ENCODE results near the gene AMOT. TPM values are rescaled to one million over a fixed set of nuclear protein-coding genes. Genes with fewer than 3 reads are reported as not detected.

AMOT gene
- total and polyA plus RNA-seq, 2 experiments from 2014 or later: 12.5 to 22.4 TPM

DNA sequence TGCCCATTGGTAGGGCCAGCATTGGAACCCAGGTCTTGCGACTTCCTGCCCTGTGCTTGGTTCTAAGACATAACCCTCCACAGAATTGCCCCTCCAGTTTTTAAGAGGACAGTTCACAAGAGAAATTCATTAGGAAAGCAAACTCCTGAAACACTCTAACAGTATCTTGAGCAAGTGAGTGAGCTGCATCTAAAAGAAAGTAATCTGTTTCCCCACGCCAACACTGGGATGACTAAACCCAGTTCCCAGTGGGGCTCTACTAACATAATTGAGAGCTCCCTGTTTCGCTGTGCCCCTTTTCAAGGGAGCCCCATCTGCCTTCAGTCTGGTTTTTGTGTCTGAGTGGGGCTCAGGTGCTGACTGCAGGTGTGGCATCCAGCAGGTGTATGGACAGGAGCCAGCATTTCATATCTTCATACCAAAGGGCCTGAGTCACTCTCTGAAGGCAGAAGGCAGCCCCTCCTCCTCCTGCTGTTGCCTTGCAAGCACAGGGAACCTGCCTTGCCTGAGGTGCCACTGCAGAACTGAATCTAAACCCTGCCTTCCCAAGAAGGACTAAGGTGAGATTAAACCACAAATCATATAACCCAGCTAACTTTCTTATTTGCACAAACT lies 8.0 kb downstream of the AMOT start:
- peak overlapping the region; percentile 74 for H3K27ac ChIP-seq
- peak in 1 of 2 donors; percentile 41 for DNase-seq (ENCODE audit: low read depth in 1 of 2, low spot score in 1 of 2)
- no peaks in the 10 kb centered on the region for H3K36me3 ChIP-seq

DNA sequence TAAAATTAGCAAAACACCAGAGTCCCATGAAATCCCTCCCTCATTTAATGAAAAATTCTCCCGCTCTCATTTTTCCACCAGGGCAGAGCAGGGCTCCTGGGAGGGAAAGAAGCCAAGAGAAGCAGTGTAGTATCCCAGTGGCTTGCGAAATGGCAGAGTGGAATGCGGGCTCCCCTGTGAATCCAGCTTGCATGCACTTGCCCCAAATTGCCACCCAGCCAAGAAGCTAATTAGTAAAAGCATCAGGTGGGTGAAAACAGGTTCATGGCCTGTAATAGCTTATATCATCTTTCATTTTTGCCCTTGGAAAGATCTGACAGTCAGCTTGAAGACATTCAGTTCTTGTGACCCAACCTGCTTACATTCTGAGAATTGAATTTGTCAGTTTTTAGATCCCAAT lies 10.1 kb downstream of the AMOT start:
- TF ChIP-seq, protein P1, sequence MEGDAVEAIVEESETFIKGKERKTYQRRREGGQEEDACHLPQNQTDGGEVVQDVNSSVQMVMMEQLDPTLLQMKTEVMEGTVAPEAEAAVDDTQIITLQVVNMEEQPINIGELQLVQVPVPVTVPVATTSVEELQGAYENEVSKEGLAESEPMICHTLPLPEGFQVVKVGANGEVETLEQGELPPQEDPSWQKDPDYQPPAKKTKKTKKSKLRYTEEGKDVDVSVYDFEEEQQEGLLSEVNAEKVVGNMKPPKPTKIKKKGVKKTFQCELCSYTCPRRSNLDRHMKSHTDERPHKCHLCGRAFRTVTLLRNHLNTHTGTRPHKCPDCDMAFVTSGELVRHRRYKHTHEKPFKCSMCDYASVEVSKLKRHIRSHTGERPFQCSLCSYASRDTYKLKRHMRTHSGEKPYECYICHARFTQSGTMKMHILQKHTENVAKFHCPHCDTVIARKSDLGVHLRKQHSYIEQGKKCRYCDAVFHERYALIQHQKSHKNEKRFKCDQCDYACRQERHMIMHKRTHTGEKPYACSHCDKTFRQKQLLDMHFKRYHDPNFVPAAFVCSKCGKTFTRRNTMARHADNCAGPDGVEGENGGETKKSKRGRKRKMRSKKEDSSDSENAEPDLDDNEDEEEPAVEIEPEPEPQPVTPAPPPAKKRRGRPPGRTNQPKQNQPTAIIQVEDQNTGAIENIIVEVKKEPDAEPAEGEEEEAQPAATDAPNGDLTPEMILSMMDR (IDR thresholded peaks at IDR 0.05; ENCODE audit: low read depth, low read length): no peak
- DNase-seq (ENCODE audit: low read depth in 1 of 2, low spot score in 1 of 2): no peak

More for the DNA sequence above, 8.0 kb downstream of the AMOT start:
- no peak overlapping the region for H3K4me3 ChIP-seq
- H3K4me1 ChIP-seq (ENCODE audit: low read depth): peaks cover 20% of the 10 kb centered on the region
- TF ChIP-seq, protein P1 (IDR thresholded peaks at IDR 0.05; ENCODE audit: low read depth, low read length): no peak
- H3K9me3 ChIP-seq (ENCODE audit: low read depth): no peaks in the 10 kb centered on the region
- H3K27me3 ChIP-seq: no peaks in the 10 kb centered on the region

GRCh38 chrX:112827292-112827903 lies 13.2 kb downstream of the AMOT start:
- H3K9me3 ChIP-seq (ENCODE audit: low read depth): no peaks in the 10 kb centered on the region
- TF ChIP-seq, protein P1 (IDR thresholded peaks at IDR 0.05; ENCODE audit: low read depth, low read length): no peak
- no peaks in the 10 kb centered on the region for H3K4me1 ChIP-seq (ENCODE audit: low read depth)
- H3K27ac ChIP-seq: no peak overlapping the region
- no peak overlapping the region for H3K4me3 ChIP-seq
- no peaks in the 10 kb centered on the region for H3K36me3 ChIP-seq
- no peak for DNase-seq (ENCODE audit: low read depth in 1 of 2, low spot score in 1 of 2)
- no peaks in the 10 kb centered on the region for H3K27me3 ChIP-seq

More for the DNA sequence above, 10.1 kb downstream of the AMOT start:
- Histone ChIP-seq H3K4me1 (ENCODE audit: low read depth) (peaks cover 20% of the 10 kb centered on the region), H3K27me3 (no peaks in the 10 kb centered on the region), H3K4me3 (no peak overlapping the region), H3K36me3 (no peaks in the 10 kb centered on the region), H3K9me3 (ENCODE audit: low read depth) (no peaks in the 10 kb centered on the region), H3K27ac (no peak overlapping the region)

GRCh38 chrX:112826023-112826422 lies 14.6 kb downstream of the AMOT start:
- no peaks in the 10 kb centered on the region for H3K4me1 ChIP-seq (ENCODE audit: low read depth)
- H3K27me3 ChIP-seq: no peaks in the 10 kb centered on the region
- no peak for DNase-seq (ENCODE audit: low read depth in 1 of 2, low spot score in 1 of 2)
- H3K27ac ChIP-seq: no peak overlapping the region
- H3K9me3 ChIP-seq (ENCODE audit: low read depth): no peaks in the 10 kb centered on the region
- H3K36me3 ChIP-seq: no peaks in the 10 kb centered on the region
- TF ChIP-seq, protein P1 (IDR thresholded peaks at IDR 0.05; ENCODE audit: low read depth, low read length): no peak
- no peak overlapping the region for H3K4me3 ChIP-seq

DNA sequence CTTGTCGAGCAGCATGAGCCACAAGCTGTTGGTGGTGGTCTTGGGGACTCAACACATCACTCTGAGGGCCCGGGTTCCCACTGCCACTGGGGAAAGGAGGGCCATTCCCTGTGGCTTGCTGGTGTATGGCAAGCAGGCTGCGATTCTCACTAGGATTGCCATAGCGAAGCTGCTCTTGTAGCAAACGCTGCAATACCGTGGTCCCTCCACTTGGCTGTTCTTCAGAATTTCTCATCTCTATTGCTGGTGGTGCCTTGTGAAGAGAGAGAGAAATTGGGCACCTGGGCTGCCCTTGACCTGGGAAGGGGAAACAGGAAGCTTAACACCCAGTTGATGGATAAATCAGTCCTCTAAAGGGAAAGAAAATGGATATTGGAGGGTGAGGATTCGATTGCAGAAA lies 17.7 kb downstream of the AMOT start:
- DNase-seq (ENCODE audit: low read depth in 1 of 2, low spot score in 1 of 2): no peak
- H3K9me3 ChIP-seq (ENCODE audit: low read depth): no peaks in the 10 kb centered on the region
- H3K27ac ChIP-seq: no peak overlapping the region
- H3K4me3 ChIP-seq: no peak overlapping the region
- peaks cover 6% of the 10 kb centered on the region for H3K4me1 ChIP-seq (ENCODE audit: low read depth)
- no peaks in the 10 kb centered on the region for H3K36me3 ChIP-seq
- TF ChIP-seq, protein P1 (IDR thresholded peaks at IDR 0.05; ENCODE audit: low read depth, low read length): no peak
- no peaks in the 10 kb centered on the region for H3K27me3 ChIP-seq

Data from cardiac muscle cell (in vitro differentiated cells and primary cell).